GM19043 (cell line): Measurements from ENCODE around the gene CLDND1.

Source experiments
- ATAC-seq: cut with Tn5 transposase; IDR thresholded peaks from one replicate; pipeline ENCODE4 v1.9.1; 2021; ENCODE audit warnings: low read depth; ENCODE audit not compliant: unreplicated experiment

Gene CLDND1

GRCh38 chr3:98552232-98553020 is 29.7 kb upstream of the CLDND1 start:
- ATAC-seq = no peak

GRCh38 chr3:98551754-98552153 is 29.1 kb upstream of the CLDND1 start:
- no peak for ATAC-seq

GRCh38 chr3:98551236-98551635 is 28.5 kb upstream of the CLDND1 start:
- ATAC-seq = no peak

GRCh38 chr3:98550833-98551232 is 28.1 kb upstream of the CLDND1 start:
- ATAC-seq = no peak

- no peak for ATAC-seq
These were observed 25.8 kb upstream of the CLDND1 start for GRCh38 chr3:98548544-98548943.

- peak; percentile 50 for ATAC-seq
These were observed 23.2 kb upstream of the CLDND1 start for GRCh38 chr3:98545940-98546339.

- ATAC-seq = no peak
These were observed 19.9 kb upstream of the CLDND1 start for GRCh38 chr3:98542623-98543022.

GRCh38 chr3:98541695-98542094 is 19.0 kb upstream of the CLDND1 start:
- no peak for ATAC-seq

- ATAC-seq = peak; percentile 40
These were observed 17.6 kb upstream of the CLDND1 start for GRCh38 chr3:98540346-98540745.

- peak; percentile 68 for ATAC-seq
These were observed 13.8 kb upstream of the CLDND1 start for GRCh38 chr3:98536456-98537017.

- ATAC-seq = no peak
These were observed 12.0 kb upstream of the CLDND1 start for GRCh38 chr3:98534734-98535133.

- no peak for ATAC-seq
These were observed 11.5 kb upstream of the CLDND1 start for GRCh38 chr3:98534168-98534567.

- ATAC-seq = no peak
These were observed 10.2 kb upstream of the CLDND1 start for GRCh38 chr3:98532709-98533571.

GRCh38 chr3:98532275-98532637 is 9.6 kb upstream of the CLDND1 start:
- ATAC-seq = no peak

GRCh38 chr3:98531622-98532274 is 9.0 kb upstream of the CLDND1 start, which contains the start of gene GPR15:
GPR15 (plus strand) TSS chr3:98531978; CDS start chr3:98532034, 56 bp downstream.
- ATAC-seq = no peak

- no peak for ATAC-seq
These were observed 8.0 kb upstream of the CLDND1 start for GRCh38 chr3:98530676-98531075.

GRCh38 chr3:98529856-98530459 is 7.3 kb upstream of the CLDND1 start:
- ATAC-seq = no peak

GRCh38 chr3:98528474-98529346 is 6.0 kb upstream of the CLDND1 start:
- no peak for ATAC-seq

GRCh38 chr3:98525494-98525893 is 2.8 kb upstream of the CLDND1 start:
- no peak for ATAC-seq
